ENCODE data around the gene RPS14. TPM values are rescaled to one million over a fixed set of nuclear protein-coding genes. Genes with fewer than 3 reads are reported as not detected.
A peak's percentile ranks its signal among the peaks of the same experiment; 100 is the strongest.

Gene RPS14
- total and polyA plus RNA-seq, 9 of the 15 experiments (the other 6 are each of a cell fraction or from before 2014, with no cell fraction given): 1,824 to 5,983 (median 3,017) TPM

DNA sequence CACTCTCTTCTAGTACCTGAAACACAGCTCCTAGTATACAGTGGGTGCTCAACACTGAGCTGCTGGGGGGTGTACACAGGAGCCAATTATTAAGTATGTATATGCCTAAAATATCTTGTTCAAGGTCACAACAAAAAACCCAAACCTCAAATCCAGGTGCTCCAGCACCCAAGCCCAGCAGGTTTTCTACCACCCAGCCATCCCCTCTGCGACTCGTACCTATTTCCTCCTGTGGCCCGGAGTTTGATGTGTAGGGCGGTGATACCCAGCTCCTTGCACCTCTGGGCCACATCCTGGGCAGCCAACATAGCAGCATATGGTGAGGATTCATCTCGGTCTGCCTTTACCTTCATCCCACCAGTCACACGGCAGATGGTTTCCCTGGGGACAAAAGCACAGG, 3.0 kb downstream of the RPS14 start:
- Histone ChIP-seq H3K27ac (ENCODE audit: extremely low read depth, low read depth, low read length) (no peak overlapping the region), H3K9ac (ENCODE audit: insufficient read depth in 1 of 2, low read depth in 2 of 2, low read length in 2 of 2) (peak overlapping the region in 1 of 2 experiments; percentile 75; a peak in 2 of 4 replicates), H2AFZ (ENCODE audit: low read depth, low read length) (no peak overlapping the region), H3K4me3 (no peak overlapping the region), H3K36me3 (ENCODE audit: control insufficient read depth, insufficient read depth, low read length) (peaks cover 65% of the 10 kb centered on the region), H3K27me3 (ENCODE audit: control insufficient read depth in 2 of 2, insufficient read depth in 2 of 2, low read length in 2 of 2) (no peaks in the 10 kb centered on the region), H3K4me2 (ENCODE audit: insufficient read depth, low read length) (peak overlapping the region; percentile 33), H4K20me1 (replicated peaks; ENCODE audit: control insufficient read depth, insufficient read depth, low read length) (peaks cover 36% of the 10 kb centered on the region), H3K9me1 (ENCODE audit: control insufficient read depth, insufficient read depth, low read length) (no peaks in the 10 kb centered on the region), H3K79me2 (ENCODE audit: control insufficient read depth, insufficient read depth, low read length) (peaks cover 40% of the 10 kb centered on the region), H3K4me1 (replicated peaks in 1 of 2; ENCODE audit: control insufficient read depth in 2 of 2, insufficient read depth in 2 of 2, low read length in 2 of 2) (peaks cover 11 to 13% of the 10 kb centered on the region in 2 experiments; a peak in 4 of 5 replicates), H3K9me3 (replicated peaks; ENCODE audit: control insufficient read depth, insufficient read depth, low read depth, low read length) (no peaks in the 10 kb centered on the region)
- FAIRE-seq (no peak), DNase-seq (ENCODE audit: extremely low read depth in 1 of 4, low spot score in 3 of 4) (no peak), ATAC-seq (no peak)
- intact Hi-C loops (cut with micrococcal nuclease): no loop called here
- ChIA-PET CTCF (ENCODE audit: low intra/inter-chr PET ratio) (no interaction called here), POLR2A (interaction anchor here (0.6 to 3.7 kb wide), 3 partner anchors 11 to 402 kb away, joined by 3 to 17 read pairs (median 3); no protein-coding TSS in a partner anchor)
- 97% methylated on average over 6 of the region's 6 CpGs for WGBS (ENCODE audit: insufficient coverage, low coverage, missing lambda C conversion rate)
- no TSS peak for BruUV-seq (replicated peaks)
- in situ Hi-C loops (cut with MboI): no loop called here
- no peak for TF ChIP-seq ZNF699 (CRISPR knock-in tag; IDR thresholded peaks at IDR 0.05; ENCODE audit: insufficient replicate concordance)
- TF ChIP-seq, protein P1, sequence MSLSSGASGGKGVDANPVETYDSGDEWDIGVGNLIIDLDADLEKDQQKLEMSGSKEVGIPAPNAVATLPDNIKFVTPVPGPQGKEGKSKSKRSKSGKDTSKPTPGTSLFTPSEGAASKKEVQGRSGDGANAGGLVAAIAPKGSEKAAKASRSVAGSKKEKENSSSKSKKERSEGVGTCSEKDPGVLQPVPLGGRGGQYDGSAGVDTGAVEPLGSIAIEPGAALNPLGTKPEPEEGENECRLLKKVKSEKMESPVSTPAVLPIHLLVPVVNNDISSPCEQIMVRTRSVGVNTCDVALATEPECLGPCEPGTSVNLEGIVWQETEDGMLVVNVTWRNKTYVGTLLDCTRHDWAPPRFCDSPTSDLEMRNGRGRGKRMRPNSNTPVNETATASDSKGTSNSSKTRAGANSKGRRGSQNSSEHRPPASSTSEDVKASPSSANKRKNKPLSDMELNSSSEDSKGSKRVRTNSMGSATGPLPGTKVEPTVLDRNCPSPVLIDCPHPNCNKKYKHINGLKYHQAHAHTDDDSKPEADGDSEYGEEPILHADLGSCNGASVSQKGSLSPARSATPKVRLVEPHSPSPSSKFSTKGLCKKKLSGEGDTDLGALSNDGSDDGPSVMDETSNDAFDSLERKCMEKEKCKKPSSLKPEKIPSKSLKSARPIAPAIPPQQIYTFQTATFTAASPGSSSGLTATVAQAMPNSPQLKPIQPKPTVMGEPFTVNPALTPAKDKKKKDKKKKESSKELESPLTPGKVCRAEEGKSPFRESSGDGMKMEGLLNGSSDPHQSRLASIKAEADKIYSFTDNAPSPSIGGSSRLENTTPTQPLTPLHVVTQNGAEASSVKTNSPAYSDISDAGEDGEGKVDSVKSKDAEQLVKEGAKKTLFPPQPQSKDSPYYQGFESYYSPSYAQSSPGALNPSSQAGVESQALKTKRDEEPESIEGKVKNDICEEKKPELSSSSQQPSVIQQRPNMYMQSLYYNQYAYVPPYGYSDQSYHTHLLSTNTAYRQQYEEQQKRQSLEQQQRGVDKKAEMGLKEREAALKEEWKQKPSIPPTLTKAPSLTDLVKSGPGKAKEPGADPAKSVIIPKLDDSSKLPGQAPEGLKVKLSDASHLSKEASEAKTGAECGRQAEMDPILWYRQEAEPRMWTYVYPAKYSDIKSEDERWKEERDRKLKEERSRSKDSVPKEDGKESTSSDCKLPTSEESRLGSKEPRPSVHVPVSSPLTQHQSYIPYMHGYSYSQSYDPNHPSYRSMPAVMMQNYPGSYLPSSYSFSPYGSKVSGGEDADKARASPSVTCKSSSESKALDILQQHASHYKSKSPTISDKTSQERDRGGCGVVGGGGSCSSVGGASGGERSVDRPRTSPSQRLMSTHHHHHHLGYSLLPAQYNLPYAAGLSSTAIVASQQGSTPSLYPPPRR (CRISPR knock-in tag; IDR thresholded peaks at IDR 0.05; ENCODE audit: borderline replicate concordance): 0 out of 2 replicates have a peak, but pooled peaks have one; percentile 33
- 0 out of 2 replicates have a peak, but pooled peaks have one; percentile 5 for TF ChIP-seq GABPB1 (CRISPR knock-in tag; IDR thresholded peaks at IDR 0.05)
- TF ChIP-seq POLR2AphosphoS5 (IDR thresholded peaks at IDR 0.05; ENCODE audit: control insufficient read depth, insufficient read depth, low read depth, low read length): 0 out of 2 replicates have a peak, but pooled peaks have one; percentile 7
- TF ChIP-seq MCM3 (IDR thresholded peaks at IDR 0.05): no peak
- TF ChIP-seq, protein P2, sequence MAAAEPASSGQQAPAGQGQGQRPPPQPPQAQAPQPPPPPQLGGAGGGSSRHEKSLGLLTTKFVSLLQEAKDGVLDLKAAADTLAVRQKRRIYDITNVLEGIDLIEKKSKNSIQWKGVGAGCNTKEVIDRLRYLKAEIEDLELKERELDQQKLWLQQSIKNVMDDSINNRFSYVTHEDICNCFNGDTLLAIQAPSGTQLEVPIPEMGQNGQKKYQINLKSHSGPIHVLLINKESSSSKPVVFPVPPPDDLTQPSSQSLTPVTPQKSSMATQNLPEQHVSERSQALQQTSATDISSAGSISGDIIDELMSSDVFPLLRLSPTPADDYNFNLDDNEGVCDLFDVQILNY (CRISPR knock-in tag; IDR thresholded peaks at IDR 0.05): 0 out of 2 replicates have a peak, but pooled peaks have one; percentile 50
- TF ChIP-seq, protein P3, sequence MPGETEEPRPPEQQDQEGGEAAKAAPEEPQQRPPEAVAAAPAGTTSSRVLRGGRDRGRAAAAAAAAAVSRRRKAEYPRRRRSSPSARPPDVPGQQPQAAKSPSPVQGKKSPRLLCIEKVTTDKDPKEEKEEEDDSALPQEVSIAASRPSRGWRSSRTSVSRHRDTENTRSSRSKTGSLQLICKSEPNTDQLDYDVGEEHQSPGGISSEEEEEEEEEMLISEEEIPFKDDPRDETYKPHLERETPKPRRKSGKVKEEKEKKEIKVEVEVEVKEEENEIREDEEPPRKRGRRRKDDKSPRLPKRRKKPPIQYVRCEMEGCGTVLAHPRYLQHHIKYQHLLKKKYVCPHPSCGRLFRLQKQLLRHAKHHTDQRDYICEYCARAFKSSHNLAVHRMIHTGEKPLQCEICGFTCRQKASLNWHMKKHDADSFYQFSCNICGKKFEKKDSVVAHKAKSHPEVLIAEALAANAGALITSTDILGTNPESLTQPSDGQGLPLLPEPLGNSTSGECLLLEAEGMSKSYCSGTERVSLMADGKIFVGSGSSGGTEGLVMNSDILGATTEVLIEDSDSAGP (CRISPR knock-in tag; IDR thresholded peaks at IDR 0.05): 0 out of 2 replicates have a peak, but pooled peaks have one; percentile 39
- peak; percentile 50; the same call in 1 of the 2 replicates for TF ChIP-seq RBFOX2 (IDR thresholded peaks at IDR 0.05; ENCODE audit: low read depth, low read length)
